NCI-H524 treated with DMSO at 0.1 percent for 48 hours (cell line): ENCODE data around the gene MEDAG.
"Not testable (repeated sequence)": the region's sequence is repeated elsewhere in the genome, so short reads cannot be mapped to it uniquely, and the experiment has no call there.

Experiments
- DNase-seq: peaks from one replicate; lab custom pipeline; 2025; lab: John Stamatoyannopoulos, UW

The MEDAG gene

GRCh38 chr13:30907121-30907861 is 1.2 kb downstream of the MEDAG start:
- DNase-seq: no peak

DNA sequence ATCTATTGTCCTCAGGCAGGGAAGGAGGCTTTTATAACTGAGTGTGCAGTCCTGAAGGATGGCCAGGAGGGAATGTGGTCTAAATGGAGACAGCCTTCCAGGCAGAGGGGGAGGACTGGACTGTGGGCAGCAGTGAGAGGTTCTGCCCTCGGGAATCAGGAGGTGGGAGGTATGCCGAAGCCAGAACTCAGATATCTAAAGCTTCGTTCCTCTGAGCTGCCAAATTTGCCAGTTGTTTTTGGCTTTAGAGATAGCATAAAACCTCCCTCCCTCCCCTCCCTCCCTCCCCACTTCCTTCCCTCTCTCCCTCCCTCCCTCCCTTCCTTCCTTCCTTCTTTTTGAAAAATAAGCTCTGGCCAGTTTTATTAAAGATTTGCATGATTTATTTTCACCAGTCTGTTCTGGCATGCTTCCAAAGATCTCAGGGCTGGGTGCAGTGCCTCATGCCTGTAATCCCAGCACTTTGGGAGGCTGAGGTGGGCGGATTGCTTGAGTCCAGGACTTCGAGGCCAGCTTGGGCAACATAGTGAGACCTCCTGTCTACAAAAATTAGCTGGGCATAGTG is 2.4 kb downstream of the MEDAG start:
- peak; percentile 24 for DNase-seq

GRCh38 chr13:30910676-30911075 is 4.6 kb downstream of the MEDAG start:
- DNase-seq: no peak

- DNase-seq: no peak
Observed at GRCh38 chr13:30915691-30916541, 9.8 kb downstream of the MEDAG start.

- DNase-seq: no peak
Observed at GRCh38 chr13:30916991-30917390, 10.9 kb downstream of the MEDAG start.

DNA sequence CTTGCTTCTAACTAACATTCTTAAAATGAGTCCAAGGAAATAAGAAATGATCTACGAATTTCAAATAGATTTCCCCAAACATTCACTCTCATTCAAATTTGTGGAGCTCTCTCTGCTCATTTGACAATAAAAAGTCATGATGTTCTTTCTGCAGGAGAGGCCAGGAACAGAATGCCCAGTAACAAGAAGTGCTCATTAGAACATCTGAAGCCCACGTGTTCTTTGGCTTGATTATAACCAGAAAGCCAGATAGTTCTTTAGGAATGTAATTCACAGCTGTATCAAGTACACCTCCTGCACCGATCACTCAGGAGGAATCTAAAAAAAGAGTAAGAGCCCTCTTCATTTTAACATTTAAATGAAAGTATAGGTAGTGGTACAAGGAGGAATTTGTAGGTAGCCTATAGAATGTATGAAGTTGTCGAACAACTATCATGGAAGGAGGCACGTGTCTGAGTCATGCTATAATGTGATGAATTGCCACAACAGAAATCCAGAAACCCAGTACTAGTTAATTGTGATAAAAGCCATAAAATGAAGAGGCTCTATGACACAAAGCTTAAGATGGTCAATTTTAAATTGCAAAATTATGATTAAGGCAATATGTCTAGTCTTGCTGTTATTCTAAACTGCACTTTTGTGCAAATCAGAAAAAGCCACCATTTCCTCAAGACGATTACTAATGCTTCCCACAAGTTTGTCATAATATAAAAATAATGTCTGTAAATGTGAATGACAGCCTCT is 12.8 kb downstream of the MEDAG start:
- no peak for DNase-seq

- DNase-seq: no peak
Observed at GRCh38 chr13:30920162-30920909, 14.3 kb downstream of the MEDAG start.

- DNase-seq: peak; percentile 77
Observed at GRCh38 chr13:30923418-30923817, 17.3 kb downstream of the MEDAG start.

DNA sequence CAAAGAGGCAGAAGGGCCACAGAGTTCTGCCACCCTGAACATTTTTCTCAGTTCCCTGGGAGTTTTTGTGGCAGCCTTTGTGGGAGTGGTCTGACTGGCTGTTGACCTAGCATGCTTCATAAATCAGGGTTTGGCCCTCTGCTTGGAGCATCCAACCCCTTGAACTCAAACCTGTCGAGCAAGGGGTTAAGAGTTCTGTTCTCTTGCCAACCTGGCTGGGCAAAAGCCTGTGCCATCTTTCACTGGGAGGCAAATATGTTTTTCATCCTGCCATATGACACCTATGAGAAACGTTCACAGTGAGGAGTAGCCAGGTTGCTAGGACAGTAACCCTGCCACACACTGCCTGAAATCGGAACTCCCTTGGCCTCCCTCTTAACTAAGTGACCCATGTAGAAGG is 18.6 kb downstream of the MEDAG start:
- DNase-seq: no peak

DNA sequence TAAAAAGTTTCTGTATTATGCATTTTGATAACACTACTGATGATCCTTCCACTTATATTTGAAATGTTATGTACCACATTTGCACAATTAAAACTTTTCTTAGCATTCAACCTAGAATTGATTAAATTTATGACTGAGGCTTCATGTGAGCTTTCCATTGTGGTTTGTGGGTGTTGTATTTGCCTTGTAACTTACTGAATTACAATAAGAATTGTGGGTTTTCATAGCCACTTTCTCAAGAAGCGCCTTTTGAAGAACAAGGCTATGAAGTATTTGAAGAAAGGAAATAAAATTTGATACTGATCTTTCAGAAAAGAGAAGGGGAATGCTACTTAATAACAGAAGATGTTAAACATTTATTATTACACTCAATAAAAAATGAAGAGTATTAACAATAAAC is 19.4 kb downstream of the MEDAG start:
- no peak for DNase-seq

DNA sequence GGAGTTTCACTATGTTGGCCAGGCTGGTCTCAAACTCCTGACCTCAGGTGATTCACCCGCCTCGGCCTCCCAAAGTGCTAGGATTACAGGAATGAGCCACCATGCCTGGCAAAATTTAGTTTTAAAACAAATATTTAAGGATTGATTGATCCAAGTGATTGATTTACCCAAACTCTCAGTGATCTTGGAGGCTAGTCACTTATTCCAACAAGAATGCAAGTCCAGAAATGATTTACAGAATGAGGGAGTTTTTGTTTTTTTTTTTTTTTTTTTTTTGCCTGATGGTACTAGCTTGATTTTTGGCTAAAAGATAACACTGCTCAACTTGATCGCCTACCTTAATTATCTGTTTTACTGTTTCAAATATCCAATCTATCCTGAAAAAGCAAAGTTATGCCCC is 20.7 kb downstream of the MEDAG start:
- DNase-seq: no peak

DNA sequence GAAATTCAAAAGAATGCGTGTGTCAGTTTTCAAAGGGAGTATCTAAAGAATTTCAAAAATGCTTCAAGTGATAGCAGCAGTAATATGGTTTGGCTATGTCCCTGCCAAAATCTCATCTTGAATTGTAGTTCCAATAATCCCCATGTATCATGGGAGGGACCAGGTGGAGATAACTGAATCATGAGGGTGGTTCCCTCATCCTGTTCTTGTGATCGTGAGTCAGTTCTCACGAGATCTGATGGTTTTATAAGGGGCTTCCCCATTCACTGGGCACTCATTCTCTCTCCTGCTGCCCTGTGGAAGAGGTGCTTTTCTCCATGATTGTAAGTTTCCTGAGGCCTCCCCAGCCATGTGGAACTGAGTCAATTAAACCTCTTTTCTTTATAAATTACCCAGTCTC is 21.1 kb downstream of the MEDAG start:
- not testable (repeated sequence) for DNase-seq

DNA sequence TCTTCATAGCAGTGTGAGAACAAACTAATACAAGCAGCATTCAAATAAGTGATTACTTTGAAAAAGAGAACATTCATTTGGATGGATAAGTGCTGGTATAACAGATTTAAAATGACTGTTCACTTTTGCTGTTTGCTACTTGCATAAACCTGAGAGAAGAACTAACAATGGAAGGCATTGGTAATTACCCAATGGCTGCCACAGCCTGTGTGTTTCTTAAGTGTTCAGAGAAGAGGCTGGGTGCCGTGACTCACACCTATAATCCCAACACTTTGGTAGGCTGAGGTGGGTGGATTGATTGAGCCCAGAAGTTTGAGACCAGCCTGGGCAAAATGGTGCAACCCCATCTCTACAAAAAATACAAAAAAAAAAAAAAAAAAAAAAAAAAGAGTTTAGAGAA is 21.5 kb downstream of the MEDAG start:
- no peak for DNase-seq

- DNase-seq: no peak
Observed at GRCh38 chr13:30928978-30929377, 22.9 kb downstream of the MEDAG start.

- no peak for DNase-seq
Observed at GRCh38 chr13:30932481-30933353, 26.6 kb downstream of the MEDAG start, which contains the start of gene TEX26. Gene TEX26, plus strand, starts transcription at chr13:30932656. Its CDS starts 60 bp downstream, at chr13:30932716.

DNA sequence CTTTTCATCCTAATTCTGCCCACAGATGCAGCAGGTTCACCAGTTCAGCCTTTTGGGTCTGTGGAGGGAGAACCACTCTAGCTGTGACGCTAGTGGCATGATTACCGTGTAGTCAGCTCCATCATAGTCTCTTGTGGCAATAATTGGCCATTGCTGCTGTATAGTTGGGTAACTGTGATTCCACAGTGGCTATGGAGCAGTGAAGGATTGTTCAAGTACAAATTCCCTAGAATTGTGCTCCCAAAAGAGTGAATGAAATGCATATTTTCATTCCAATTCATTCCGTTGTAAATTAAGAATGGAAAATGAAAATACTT is 27.2 kb downstream of the MEDAG start:
- no peak for DNase-seq

- peak; percentile 8 for DNase-seq
Observed at GRCh38 chr13:30934381-30934780, 28.3 kb downstream of the MEDAG start.

DNA sequence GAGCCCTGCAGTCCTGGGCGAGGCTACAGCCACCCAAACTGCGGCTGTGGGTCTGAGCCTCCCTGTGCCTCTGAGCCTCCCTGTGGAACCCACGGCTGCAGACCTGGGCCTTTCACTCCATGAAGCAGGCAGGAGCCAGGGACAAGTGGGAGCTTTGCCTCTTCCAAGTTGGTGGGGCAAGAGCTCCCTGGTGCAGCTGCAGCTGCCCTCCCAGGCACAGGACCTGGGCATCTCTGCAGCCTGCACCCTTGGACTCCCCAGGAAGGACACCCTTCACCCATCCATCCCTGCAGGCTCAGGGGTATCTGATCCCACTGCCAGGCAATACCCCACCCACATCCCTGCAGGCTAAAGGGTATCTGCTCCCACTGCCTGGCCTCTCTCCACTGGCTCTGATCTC is 28.7 kb downstream of the MEDAG start:
- DNase-seq: no peak

GRCh38 chr13:30936971-30937370 is 30.9 kb downstream of the MEDAG start:
- no peak for DNase-seq

DNA sequence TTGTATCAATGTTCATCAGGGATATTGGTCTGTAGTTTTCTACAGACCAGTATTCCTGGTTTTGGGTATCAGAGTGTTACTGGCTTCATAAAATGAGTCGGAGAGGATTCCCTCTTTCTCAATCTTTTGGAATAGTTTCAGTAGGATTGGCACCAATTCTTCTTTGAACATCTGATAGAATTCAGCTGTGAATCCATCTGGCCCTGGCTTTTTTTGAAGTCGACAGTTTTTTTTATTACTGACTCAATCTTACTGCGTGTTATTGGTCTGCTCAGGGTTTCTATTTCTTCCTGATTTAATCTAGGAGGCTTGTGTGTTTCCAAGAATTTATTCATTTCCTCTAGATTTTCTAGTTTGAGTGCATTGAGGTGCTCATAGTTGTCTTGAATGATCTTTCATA is 37.8 kb downstream of the MEDAG start:
- DNase-seq: no peak
